IPS DF 19.7 (cell line): ENCODE results near the gene ITK.

Experiments
- DNase-seq: peaks from one replicate; pipeline ENCODE4 v3.0.0-alpha.2; 2013; ENCODE audit warnings: low read depth, low spot score

ITK gene

DNA sequence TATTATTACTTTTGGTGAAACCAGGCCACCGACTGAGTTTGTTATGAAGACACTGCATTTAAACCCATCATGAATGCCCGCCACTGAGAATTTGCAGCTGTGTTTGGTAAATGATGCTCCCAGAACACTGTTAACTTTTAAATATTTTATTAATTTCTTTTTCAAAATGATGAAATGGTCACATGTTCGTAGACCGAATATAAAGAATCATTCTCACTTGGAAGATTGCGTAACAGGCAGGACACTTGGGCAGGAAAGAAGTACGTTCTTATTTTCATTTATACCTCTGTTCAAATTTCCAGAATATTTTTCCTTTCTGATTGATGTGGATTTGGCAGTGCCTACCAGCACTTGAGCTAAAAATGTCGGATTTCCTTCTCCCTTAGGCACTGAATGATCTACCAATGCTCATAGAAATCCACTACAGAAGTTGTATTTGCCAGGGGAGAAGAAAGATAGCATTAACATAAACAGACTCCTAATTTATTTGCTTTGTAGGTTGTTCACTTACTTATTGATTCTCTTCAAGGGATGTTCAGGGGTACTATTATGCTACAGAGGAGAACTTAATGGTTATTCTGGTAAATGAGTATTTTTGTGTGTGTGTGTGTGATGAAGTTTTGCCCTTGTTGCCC, 99.1 kb downstream of the ITK start:
- no peak for DNase-seq

GRCh38 chr5:157280927-157281326, 100.3 kb downstream of the ITK start:
- DNase-seq, result no peak

DNA sequence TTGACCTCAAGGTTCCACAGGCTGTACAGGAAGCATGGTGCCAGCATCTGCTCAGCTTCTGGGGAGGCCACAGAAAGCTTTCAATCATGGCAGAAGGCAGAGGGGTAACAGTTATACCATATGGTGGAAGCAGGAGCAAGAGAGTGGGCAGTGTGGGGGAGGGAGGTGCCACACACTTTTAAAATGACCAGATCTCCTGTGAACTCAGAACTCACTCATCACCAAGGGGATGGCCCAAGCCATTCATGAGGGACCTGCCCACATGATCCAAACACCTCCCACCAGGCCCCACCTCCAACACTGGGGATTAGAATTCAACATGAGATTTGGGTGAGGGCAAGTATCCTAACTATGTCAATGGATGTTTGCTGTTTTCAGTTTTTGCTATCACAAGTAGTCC, 101.5 kb downstream of the ITK start:
- DNase-seq, result no peak

DNA sequence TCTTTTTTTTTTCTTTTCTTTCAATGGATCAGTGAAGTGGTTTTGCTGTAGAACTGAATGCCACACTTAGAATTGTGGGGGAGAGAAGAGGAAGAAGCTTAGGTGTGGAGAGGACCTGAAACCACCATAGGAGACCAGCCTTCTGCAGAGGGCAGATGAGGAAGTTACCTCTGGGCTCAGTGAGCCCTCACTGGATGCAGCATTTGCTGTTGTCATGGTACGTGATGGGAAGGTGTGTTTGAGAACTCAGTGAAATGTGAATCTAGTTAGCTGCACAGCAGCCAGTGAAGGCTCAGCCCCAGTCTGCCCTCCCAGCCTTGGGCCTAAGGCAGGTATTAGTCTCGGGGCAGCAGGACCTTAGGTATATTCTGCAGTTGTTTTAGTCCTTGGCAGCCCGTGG, 102.8 kb downstream of the ITK start:
- DNase-seq, result no peak

- no peak for DNase-seq
Observed at GRCh38 chr5:157284458-157285212, 104.0 kb downstream of the ITK start.

- DNase-seq, result no peak
Observed at GRCh38 chr5:157285310-157286035, 104.8 kb downstream of the ITK start.

- DNase-seq, result no peak
Observed at GRCh38 chr5:157286761-157287211, 106.1 kb downstream of the ITK start.

GRCh38 chr5:157288405-157289163, 107.9 kb downstream of the ITK start:
- no peak for DNase-seq

- no peak for DNase-seq
Observed at GRCh38 chr5:157289164-157289819, 108.7 kb downstream of the ITK start.

- no peak for DNase-seq
Observed at GRCh38 chr5:157290156-157290980, 109.7 kb downstream of the ITK start.

GRCh38 chr5:157290981-157291711, 110.5 kb downstream of the ITK start:
- DNase-seq, result no peak

- no peak for DNase-seq
Observed at GRCh38 chr5:157292599-157292998, 112.0 kb downstream of the ITK start.

DNA sequence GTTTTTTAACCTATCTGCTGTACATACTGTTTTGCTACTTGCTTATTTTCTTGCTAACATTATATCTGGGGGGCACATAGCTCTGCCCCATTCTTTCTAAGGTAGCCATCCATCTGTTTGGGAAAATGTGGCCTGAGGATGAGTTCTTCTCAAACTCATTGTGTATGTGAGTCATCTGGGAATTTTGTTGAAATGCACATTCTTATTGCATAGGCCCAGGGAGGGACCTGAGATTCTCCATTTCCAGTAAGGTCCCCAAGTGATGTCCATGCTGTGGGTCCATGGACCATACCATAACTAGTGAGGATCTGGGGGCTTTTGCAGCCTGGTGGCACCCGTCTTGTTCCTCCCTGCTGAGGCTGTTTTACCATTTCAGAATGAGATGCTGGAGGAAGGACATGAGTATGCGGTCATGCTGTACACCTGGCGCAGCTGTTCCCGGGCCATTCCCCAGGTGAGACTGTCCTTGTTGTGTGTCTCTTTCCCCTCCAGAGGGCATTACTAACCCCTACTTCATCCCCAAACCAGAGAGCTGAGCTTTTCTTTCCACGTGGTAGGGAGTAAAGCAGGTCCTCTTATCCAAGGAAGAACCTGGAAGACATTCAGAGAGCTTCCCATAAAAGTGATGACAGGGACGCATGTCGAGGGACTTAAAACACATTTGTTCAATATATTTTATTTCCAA, 113.9 kb downstream of the ITK start:
- no peak for DNase-seq

DNA sequence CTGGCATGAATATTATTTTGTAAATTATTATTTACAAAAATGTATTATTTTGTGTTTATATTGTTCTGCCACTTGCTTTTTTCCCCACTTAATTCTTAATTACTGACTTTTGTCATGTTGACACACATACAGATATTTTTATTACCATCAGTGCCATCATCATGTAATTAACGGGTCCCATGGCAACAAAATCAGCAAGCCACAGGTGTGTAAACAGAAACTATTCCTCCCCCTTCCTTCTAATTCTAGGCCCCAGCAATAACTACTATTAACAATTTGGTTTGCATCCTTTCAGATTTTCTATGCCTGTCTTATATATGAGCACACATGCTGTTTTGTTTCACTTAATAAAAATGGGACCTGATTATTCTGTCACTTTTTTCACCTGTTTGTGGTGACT, 114.6 kb downstream of the ITK start:
- DNase-seq, result no peak

DNA sequence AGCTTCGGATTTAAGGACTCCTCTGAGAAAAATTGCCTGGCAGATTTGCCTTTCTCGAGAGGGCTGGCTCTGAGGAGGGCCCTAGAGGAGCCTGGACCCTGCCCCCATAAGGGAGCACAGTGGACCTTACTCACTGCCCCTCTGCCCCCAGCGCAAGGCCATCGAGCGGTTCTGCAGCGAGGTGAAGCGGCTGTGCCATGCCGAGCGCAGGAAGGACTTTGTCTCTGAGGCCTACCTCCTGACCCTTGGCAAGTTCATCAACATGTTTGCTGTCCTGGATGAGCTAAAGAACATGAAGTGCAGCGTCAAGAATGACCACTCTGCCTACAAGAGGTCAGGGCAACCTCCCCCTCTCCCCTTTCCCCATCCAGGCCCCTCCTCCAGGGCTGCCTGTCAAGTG, 119.9 kb downstream of the ITK start:
- DNase-seq, result no peak

DNA sequence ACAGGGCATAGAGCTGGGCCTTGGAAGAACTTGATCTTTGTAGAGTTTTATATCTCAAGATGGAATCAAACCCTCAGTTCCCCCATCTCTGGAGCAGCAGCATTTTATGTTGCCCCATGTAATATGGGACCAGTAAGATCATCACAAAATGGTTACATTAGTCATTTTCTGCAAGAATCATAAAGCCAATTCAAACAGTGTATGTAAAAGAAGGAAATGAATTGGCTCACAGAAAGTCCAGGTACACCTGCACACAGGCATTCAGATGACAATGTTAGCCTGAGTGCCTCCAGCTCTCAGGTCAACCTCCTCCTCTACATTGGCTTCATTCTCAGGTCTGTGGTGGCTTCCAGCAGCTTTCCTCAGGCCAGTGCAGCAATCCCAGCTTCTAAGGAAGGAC, 120.4 kb downstream of the ITK start:
- no peak for DNase-seq

DNA sequence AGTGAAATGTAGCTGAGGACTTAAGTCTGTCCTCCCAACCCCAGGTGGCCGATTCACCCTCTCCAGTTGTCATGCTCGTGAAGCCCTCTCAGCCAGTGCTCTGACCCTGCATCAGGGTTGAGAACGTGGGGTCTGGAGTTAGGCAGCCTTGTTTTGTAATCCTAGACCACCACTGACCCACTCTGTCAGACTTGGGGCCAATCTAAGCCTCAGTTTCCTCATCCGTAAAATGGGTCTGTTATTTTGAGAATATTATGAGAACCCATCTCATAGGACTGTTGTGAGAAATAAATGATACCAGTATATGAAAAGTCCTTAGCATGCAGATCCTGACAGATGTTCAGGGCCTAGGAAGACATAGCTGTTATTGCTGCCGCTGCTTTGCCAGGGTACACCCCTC, 122.4 kb downstream of the ITK start:
- DNase-seq, result no peak

- no peak for DNase-seq
Observed at GRCh38 chr5:157303667-157304327, 123.2 kb downstream of the ITK start.
